AG09319 (cell line): ENCODE data around the gene NFATC4.

Experiments used
- DNase-seq: peaks from one replicate; pipeline ENCODE4 v3.0.0-alpha.2; 2010; ENCODE audit warnings: low read depth; ENCODE audit errors: extremely low read depth
- CTCF ChIP-seq: IDR thresholded peaks from 2 replicates; pipeline ENCODE4 v1.5.1; 2011; ENCODE audit warnings: low read depth, mild to moderate bottlenecking, inconsistent platforms, low read length, moderate library complexity

Gene NFATC4

GRCh38 chr14:24334431-24335291 is 33.3 kb upstream of the NFATC4 start, which contains the start of gene ADCY4:
TSS of gene ADCY4 (minus strand) at chr14:24335071. CDS start at chr14:24334652, 419 bp downstream.
- TF ChIP-seq CTCF = no peak
- DNase-seq = no peak

GRCh38 chr14:24335461-24336171 is 32.4 kb upstream of the NFATC4 start:
- DNase-seq = no peak
- TF ChIP-seq CTCF = no peak

- no peak for DNase-seq
- no peak for TF ChIP-seq CTCF
Observed at GRCh38 chr14:24337144-24337823, 30.7 kb upstream of the NFATC4 start.

- no peak for TF ChIP-seq CTCF
- DNase-seq = no peak
Observed at GRCh38 chr14:24337824-24338175, 30.2 kb upstream of the NFATC4 start.

- no peak for TF ChIP-seq CTCF
- DNase-seq = no peak
Observed at GRCh38 chr14:24338843-24339242, 29.1 kb upstream of the NFATC4 start.

GRCh38 chr14:24339284-24340151 is 28.5 kb upstream of the NFATC4 start, which contains the start of gene RIPK3:
TSS of gene RIPK3 (minus strand) at chr14:24339991. CDS start at chr14:24339826, 165 bp downstream.
- no peak for TF ChIP-seq CTCF
- DNase-seq = no peak
